HG02571 (cell line): ENCODE results near the gene IFNA8.
"Not testable (repeated sequence)": the region's sequence is repeated elsewhere in the genome, so short reads cannot be mapped to it uniquely, and the experiment has no call there.

Experiments
- ATAC-seq: cut with Tn5 transposase; IDR thresholded peaks from one replicate; pipeline ENCODE4 v1.9.1; 2021; ENCODE audit warnings: mild to moderate bottlenecking, moderate library complexity; ENCODE audit not compliant: unreplicated experiment

The IFNA8 gene

DNA sequence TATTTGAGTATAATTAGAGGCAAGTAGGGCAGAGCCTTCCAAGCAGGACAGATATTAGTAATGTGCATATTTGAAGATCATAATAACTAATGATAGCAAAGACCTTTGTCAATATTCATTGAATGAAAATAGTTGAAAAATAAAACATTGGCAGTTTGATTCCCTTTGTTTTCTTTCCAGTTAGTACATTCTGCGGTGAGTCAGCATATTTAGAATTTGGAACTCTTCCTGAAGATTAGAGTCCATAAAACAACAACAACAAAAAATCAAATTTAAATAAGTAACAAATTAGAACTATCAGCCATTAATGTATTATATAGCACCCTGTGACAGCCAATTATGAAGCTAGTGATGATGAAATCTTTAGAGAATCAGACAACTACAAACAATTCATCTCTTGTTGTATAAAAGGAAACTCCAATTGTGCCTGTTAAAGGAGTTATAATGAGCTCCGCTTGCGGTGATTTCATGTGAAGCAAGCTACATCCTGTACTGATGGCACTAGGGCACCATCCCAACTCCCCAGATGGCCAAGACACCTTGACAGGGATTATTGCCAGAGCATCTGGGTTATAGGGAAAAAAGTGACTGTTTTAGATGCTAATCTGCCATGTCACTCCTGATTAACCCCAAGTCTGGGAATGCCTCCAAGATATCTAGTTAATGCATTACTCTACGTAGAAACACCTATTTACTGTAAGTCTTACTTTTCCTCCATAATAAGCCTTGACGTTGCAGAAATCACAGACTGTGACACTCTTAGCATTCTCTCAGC, 6.8 kb downstream of the IFNA8 start:
- no peak for ATAC-seq

GRCh38 chr9:21428235-21428634, 19.3 kb downstream of the IFNA8 start:
- ATAC-seq: no peak

GRCh38 chr9:21429191-21429590, 20.3 kb downstream of the IFNA8 start:
- ATAC-seq: no peak

DNA sequence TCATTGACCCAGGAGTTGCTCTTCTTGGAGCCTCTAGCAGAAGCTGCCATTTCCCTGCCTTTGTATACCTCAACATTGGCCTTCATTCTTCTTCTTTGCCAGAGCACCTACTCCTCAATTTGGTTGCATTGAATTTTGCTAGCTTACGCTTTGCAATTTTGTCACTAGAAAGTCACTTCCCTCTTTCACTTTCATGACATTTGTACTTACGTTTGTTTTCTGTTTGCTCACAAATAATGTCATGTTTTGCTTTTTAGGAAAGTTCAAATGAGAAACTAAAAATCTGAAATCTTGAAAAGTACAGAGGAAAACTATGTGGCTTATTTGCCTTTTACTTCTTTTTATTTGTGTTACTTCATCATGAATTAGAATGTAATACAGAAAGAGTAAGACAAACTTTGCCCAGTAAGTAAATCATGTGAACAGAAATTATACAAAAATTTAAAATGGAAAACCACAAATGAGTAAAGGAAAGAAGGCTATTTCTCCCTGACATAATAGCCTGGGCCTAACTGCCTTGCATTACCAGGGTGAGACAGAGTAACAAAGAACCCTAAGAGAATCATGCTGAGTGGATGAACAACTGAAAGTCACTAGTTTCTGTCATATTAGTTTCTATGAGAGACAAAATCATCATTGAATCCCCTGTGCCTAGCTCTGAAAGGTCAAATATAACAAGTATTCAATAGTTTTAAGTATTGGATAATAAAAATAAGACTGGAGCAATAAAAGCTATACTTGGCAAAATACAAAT, 23.9 kb downstream of the IFNA8 start:
- no peak for ATAC-seq

- no peak for ATAC-seq
These were observed 25.5 kb downstream of the IFNA8 start for GRCh38 chr9:21434202-21435014.

GRCh38 chr9:21435015-21435383, 26.1 kb downstream of the IFNA8 start:
- not testable (repeated sequence) for ATAC-seq

DNA sequence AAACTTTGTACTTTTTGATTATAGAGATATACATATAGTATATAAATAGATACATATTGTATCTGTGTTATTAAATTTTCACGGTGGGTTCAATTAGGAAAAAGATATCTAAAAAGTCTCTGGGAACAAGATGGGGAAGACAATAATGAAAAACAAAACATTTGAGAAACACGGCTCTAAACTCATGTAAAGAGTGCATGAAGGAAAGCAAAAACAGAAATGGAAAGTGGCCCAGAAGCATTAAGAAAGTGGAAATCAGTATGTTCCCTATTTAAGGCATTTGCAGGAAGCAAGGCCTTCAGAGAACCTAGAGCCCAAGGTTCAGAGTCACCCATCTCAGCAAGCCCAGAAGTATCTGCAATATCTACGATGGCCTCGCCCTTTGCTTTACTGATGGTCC, 31.2 kb downstream of the IFNA8 start, which contains the start of gene IFNA1:
TSS of gene IFNA1 (plus strand) at position 301 of the 400 bp plus-strand sequence. CDS start at position 370, 69 bp downstream.
- no peak for ATAC-seq

GRCh38 chr9:21443849-21444625, 35.1 kb downstream of the IFNA8 start:
- peak; percentile 72 for ATAC-seq

DNA sequence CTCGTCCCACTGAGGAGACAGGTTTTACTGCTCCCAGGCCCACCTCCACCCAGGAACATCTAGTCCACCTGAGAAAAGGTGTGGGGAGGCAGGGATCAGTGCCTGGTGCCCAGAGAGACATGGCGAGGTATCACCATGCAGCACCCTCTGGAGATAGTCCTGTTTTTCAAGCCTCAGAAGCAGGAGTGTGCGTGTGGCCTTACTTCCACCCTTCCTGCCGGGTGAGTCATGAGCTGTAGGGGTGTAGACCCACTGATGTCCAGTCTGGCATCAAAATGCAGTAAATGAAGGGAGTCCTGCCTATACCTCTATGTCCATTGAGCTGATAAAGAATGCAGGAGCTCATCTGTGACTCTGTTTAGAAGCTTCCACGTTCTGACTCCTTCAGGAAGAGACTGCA, 40.4 kb downstream of the IFNA8 start:
- not testable (repeated sequence) for ATAC-seq

GRCh38 chr9:21450733-21451394, 41.9 kb downstream of the IFNA8 start:
- no peak for ATAC-seq

- no peak for ATAC-seq
These were observed 43.8 kb downstream of the IFNA8 start for GRCh38 chr9:21452681-21453080.

GRCh38 chr9:21454149-21454548, 45.2 kb downstream of the IFNA8 start:
- no peak for ATAC-seq

- ATAC-seq: peak; percentile 76
These were observed 46.4 kb downstream of the IFNA8 start for GRCh38 chr9:21455320-21455719.
